Dermis blood vessel endothelial cell (primary cell): Measurements from ENCODE around the gene IFNA1. TPM values are rescaled to one million over a fixed set of nuclear protein-coding genes. Genes with fewer than 3 reads are reported as not detected.
"Not testable (repeated sequence)": the region's sequence is repeated elsewhere in the genome, so short reads cannot be mapped to it uniquely, and the experiment has no call there.

Experiments used
- DNase-seq: peaks from one replicate; pipeline ENCODE4 v3.0.0; 2010
- total RNA-seq: library from RNA; depleted of rRNA; stranded (reverse); fragments of >200 nt; gene quantifications from 2 replicates; pipeline ENCODE4 v1.2.3, GENCODE V29; 2014

Gene IFNA1
- total RNA-seq, 1 donor from 2014 or later: not detected

GRCh38 chr9:21449312-21449711, 9.1 kb downstream of the IFNA1 start:
- not testable (repeated sequence) for DNase-seq

- DNase-seq: no peak
Observed at GRCh38 chr9:21450733-21451394, 10.6 kb downstream of the IFNA1 start.

DNA sequence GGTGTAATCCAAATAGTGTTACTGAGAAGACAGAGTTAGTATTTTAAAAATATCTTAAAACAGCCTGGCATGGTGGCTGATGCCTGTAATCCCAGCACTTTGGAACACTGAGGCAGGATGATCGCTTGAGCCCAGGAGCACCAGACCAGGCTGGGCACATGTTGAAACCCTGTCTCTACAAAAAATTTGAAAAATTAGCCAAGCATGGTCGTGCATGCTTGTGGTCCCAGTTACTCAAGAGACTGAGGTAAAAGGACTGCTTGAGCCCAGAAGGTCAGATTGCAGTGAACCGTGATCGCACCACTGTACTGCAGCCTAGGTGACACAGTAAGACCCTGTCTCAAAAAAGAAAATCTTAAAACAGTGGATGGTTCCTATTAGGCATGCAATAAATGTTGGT, 12.4 kb downstream of the IFNA1 start:
- no peak for DNase-seq

GRCh38 chr9:21454149-21454548, 13.9 kb downstream of the IFNA1 start:
- DNase-seq: no peak

DNA sequence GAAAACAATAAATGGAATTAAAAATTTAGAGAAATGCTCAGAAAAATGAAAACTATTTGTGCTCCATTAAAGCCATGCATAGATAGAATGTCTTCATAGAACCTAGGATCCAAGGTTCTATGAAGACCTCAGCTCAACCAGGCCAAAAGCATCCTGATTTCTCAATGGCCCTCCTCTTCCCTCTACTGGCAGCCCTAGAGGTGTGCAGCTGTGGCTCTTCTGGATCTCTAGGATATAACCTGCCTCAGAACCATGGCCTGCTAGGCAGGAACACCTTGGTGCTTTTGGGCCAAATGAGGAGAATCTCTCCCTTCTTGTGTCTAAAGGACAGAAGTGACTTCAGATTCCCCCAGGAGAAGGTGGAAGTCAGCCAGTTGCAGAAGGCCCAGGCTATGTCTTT, 15.1 kb downstream of the IFNA1 start:
- DNase-seq: peak; percentile 57

- no peak for DNase-seq
Observed at GRCh38 chr9:21461377-21461776, 21.1 kb downstream of the IFNA1 start.

- no peak for DNase-seq
Observed at GRCh38 chr9:21465138-21465537, 24.9 kb downstream of the IFNA1 start.

GRCh38 chr9:21465859-21466518, 25.8 kb downstream of the IFNA1 start:
- peak; percentile 87 for DNase-seq

DNA sequence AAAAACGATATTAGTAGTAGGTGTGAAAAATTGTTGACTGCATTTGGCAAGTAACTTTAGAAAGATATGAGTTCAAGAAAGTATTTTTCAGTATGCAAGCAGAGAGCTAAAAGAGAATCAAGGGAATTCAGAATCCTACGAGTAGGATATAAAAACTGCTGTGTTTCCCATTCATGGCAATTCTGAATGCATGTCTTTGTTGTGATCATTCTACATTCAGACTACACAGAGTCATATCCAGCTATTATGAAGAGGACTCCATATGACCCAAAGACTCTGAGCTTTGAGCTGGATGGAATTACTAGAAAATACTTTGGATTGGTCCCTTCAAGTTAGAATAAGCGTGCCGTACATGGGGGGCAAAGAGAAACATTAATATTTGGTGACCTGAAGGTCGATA, 29.9 kb downstream of the IFNA1 start:
- no peak for DNase-seq

- DNase-seq: no peak
Observed at GRCh38 chr9:21473236-21473635, 33.0 kb downstream of the IFNA1 start.

- DNase-seq: no peak
Observed at GRCh38 chr9:21477466-21477865, 37.2 kb downstream of the IFNA1 start.

- DNase-seq: no peak
Observed at GRCh38 chr9:21479152-21479702, 39.0 kb downstream of the IFNA1 start.

- DNase-seq: peak; percentile 19
Observed at GRCh38 chr9:21481470-21482056, 41.3 kb downstream of the IFNA1 start.

DNA sequence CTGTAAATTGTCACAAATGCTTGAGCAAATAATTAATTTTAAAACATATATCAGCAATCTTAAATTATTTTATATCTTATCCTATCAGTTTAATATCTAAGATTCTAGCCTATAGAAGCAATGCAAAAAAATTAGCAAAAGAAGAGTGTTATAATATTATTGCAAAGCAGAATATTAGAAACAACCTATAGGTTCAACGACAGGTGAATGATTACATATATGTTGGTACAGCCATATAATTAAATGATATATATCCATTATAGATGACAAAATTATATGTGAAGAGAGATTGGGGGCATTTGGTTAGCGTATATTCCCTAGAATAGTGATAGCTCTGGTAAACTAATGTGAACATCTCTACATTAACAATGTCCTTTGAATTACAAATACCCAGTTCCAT, 42.0 kb downstream of the IFNA1 start, which contains the start of gene IFNE:
Gene IFNE, minus strand, starts transcription at position 101 of the 400 bp plus-strand sequence. CDS start 619 bp downstream, outside the sequence.
- no peak for DNase-seq

Other genes with a start within 250 kb of the IFNA1 start
- not detected in 2 replicates for gene IFNA7, start 238.2 kb upstream of the IFNA1 start, total RNA-seq
- not detected in 2 replicates for gene IFNA10, start 233.3 kb upstream of the IFNA1 start, total RNA-seq
- gene IFNA16, start 223.1 kb upstream of the IFNA1 start, total RNA-seq: not detected in 2 replicates
- gene IFNA17, start 212.2 kb upstream of the IFNA1 start, total RNA-seq: not detected in 2 replicates
- not detected in 2 replicates for gene IFNA14, start 200.4 kb upstream of the IFNA1 start, total RNA-seq
- 0.09 TPM in 1 of 2 replicates, not detected in the other for gene IFNA5, start 135.1 kb upstream of the IFNA1 start, total RNA-seq
- 44.2 and 45.3 TPM in 2 replicates for gene KLHL9, start 105.0 kb upstream of the IFNA1 start, total RNA-seq
- gene IFNA6, start 89.6 kb upstream of the IFNA1 start, total RNA-seq: not detected in 2 replicates
- not detected in 2 replicates for gene IFNA13, start 72.4 kb upstream of the IFNA1 start, total RNA-seq
- gene IFNA2, start 55.0 kb upstream of the IFNA1 start, total RNA-seq: not detected in 2 replicates
- not detected in 2 replicates for gene IFNA8, start 31.3 kb upstream of the IFNA1 start, total RNA-seq
- 0.05 and 0.17 TPM in 2 replicates for gene IFNE, start 41.9 kb downstream of the IFNA1 start, total RNA-seq